GM23248 (cell line): ENCODE measurements around the gene CSNK1A1. TPM values are rescaled to one million over a fixed set of nuclear protein-coding genes. Genes with fewer than 3 reads are reported as not detected.
A peak's percentile ranks its signal among the peaks of the same experiment; 100 is the strongest.

Source experiments
- DNase-seq: peaks from one replicate; pipeline ENCODE4 v3.0.0-alpha.2; 2015
- H2AFZ ChIP-seq: fragments of 200-600 bp; sonication (generic); 2 replicates; pipeline ENCODE4 v1.6.1; 2016; ENCODE audit warnings: antibody characterized with exemption
- H3F3A ChIP-seq: fragments of 200-600 bp; sonication (generic); 2 replicates; pipeline ENCODE4 v1.6.1; 2016; ENCODE audit warnings: mild to moderate bottlenecking, antibody characterized with exemption, mixed run types; ENCODE audit not compliant: insufficient read depth
- H3K27ac ChIP-seq: fragments of 200-600 bp; sonication (generic); 2 replicates; pipeline ENCODE4 v1.5.1; 2016; ENCODE audit warnings: mild to moderate bottlenecking
- H3K27me3 ChIP-seq: fragments of 200-600 bp; sonication (generic); replicated peaks from 2 replicates; pipeline ENCODE4 v1.6.1; 2016; ENCODE audit warnings: mild to moderate bottlenecking; ENCODE audit not compliant: insufficient read depth
- H3K36me3 ChIP-seq: fragments of 200-600 bp; sonication (generic); 2 replicates; pipeline ENCODE4 v1.6.1; 2016; ENCODE audit warnings: low read depth, mild to moderate bottlenecking
- H3K4me1 ChIP-seq: fragments of 200-600 bp; sonication (generic); 2 replicates; pipeline ENCODE4 v1.6.1; 2016; ENCODE audit warnings: mild to moderate bottlenecking; ENCODE audit not compliant: insufficient read depth
- H3K4me2 ChIP-seq: fragments of 200-600 bp; sonication (generic); one replicate; pipeline ENCODE4 v1.6.1; 2016; ENCODE audit warnings: mild to moderate bottlenecking; ENCODE audit not compliant: unreplicated experiment
- H3K4me3 ChIP-seq: fragments of 200-600 bp; sonication (generic); 2 replicates; pipeline ENCODE4 v1.5.1; 2016; ENCODE audit warnings: mild to moderate bottlenecking
- H3K79me2 ChIP-seq: fragments of 200-600 bp; sonication (generic); 2 replicates; pipeline ENCODE4 v1.6.1; 2016; ENCODE audit warnings: mild to moderate bottlenecking; ENCODE audit not compliant: insufficient read depth
- H3K9ac ChIP-seq: fragments of 200-600 bp; sonication (generic); 2 replicates; pipeline ENCODE4 v1.6.1; 2016; ENCODE audit warnings: mild to moderate bottlenecking
- H3K9me2 ChIP-seq: fragments of 200-600 bp; sonication (generic); 2 replicates; pipeline ENCODE4 v1.6.1; 2016; ENCODE audit warnings: mixed run types, mild to moderate bottlenecking, moderate library complexity; ENCODE audit not compliant: insufficient read depth
- H3K9me3 ChIP-seq: fragments of 200-600 bp; sonication (generic); one replicate; pipeline ENCODE4 v1.6.1; 2017; ENCODE audit warnings: low read depth
- H4K20me1 ChIP-seq: fragments of 200-600 bp; sonication (generic); 2 replicates; pipeline ENCODE4 v1.6.0; 2016; ENCODE audit not compliant: insufficient read depth
- EZH2 ChIP-seq: fragments of 200-600 bp; sonication (generic); IDR thresholded peaks from 2 replicates; pipeline ENCODE4 v1.6.1; 2018; ENCODE audit warnings: antibody characterized with exemption, mild to moderate bottlenecking; ENCODE audit not compliant: insufficient read depth, poor library complexity, severe bottlenecking
- EZH2phosphoT487 ChIP-seq: fragments of 200-600 bp; sonication (generic); IDR thresholded peaks from 2 replicates; pipeline ENCODE4 v1.6.1; 2018; ENCODE audit warnings: antibody characterized with exemption, moderate library complexity, mild to moderate bottlenecking, low read depth; ENCODE audit not compliant: insufficient read depth
- WGBS, 2 experiments: methylation state at CpG; one replicate each; pipeline ENCODE4 v1.1.6; 2015 to 2017; ENCODE audit warnings: low lambda C conversion rate in 2 of 2, low coverage in 1 of 2; ENCODE audit errors: missing lambda C conversion rate in 2 of 2; 5-methylcytosine and 5-hydroxymethylcytosine counted together
- in situ Hi-C: fragments of 300-500 bp; cut with MboI; formaldehyde crosslinking; loops from 2 replicates; pipeline ENCODE4 v1.15.0; 2020
- polyA plus RNA-seq: library from polyadenylated mRNA; unstranded; fragments of >200 nt; fragmentation: Nextera tagmentation; extraction: Ambion mirVana; gene quantifications from 2 replicates; pipeline ENCODE4 v1.2.1, GENCODE V29; 2016
- total RNA-seq: library from RNA; depleted of rRNA; stranded (reverse); fragments of >200 nt; shearing (Covaris generic); gene quantifications from 2 replicates; pipeline ENCODE4 v1.2.3, GENCODE V29; 2014; rRNA removed

Gene CSNK1A1
- total and polyA plus RNA-seq, 2 experiments from 2014 or later = 228 to 415 TPM

- H3K4me1 ChIP-seq = peaks cover 18% of the 10 kb centered on the region
- DNase-seq = peak; percentile 84
- H3K4me2 ChIP-seq = no peak overlapping the region
- H3K27me3 ChIP-seq = no peaks in the 10 kb centered on the region
- H3K9me2 ChIP-seq = no peaks in the 10 kb centered on the region
- TF ChIP-seq EZH2 = no peak
- no peak for TF ChIP-seq EZH2phosphoT487
- in situ Hi-C loops = loop anchor here (5.0 kb wide), 1 partner anchor 110 kb away; the partner anchor contains the start of gene CSNK1A1
- no peaks in the 10 kb centered on the region for H3K36me3 ChIP-seq
- no peaks in the 10 kb centered on the region for H4K20me1 ChIP-seq
- peak overlapping the region; percentile 79 for H2AFZ ChIP-seq
- H3F3A ChIP-seq = peaks cover 28% of the 10 kb centered on the region; the same call in 1 of the 2 replicates
- H3K27ac ChIP-seq = peak overlapping the region; percentile 54
- H3K79me2 ChIP-seq = no peaks in the 10 kb centered on the region
- H3K9me3 ChIP-seq = no peaks in the 10 kb centered on the region
- 27 to 33% methylated on average over 16 to 17 of the region's 17 CpGs for WGBS, 2 experiments
- peak overlapping the region; percentile 64 for H3K9ac ChIP-seq
- no peak overlapping the region for H3K4me3 ChIP-seq
These were observed 108.6 kb downstream of the CSNK1A1 start for GRCh38 chr5:149442563-149443182.

Other genes with a start within 250 kb of the CSNK1A1 start
- 26.3 and 27.0 TPM in 2 replicates for gene GRPEL2, start 205.9 kb downstream of the CSNK1A1 start, total RNA-seq
- 17.0 and 19.5 TPM in 2 replicates for gene GRPEL2, start 205.9 kb downstream of the CSNK1A1 start, polyA plus RNA-seq
- 10.7 and 12.6 TPM in 2 replicates for gene PCYOX1L, start 193.4 kb downstream of the CSNK1A1 start, total RNA-seq
- 10.4 and 10.5 TPM in 2 replicates for gene PCYOX1L, start 193.4 kb downstream of the CSNK1A1 start, polyA plus RNA-seq
- not detected in 2 replicates for gene IL17B, start 172.1 kb downstream of the CSNK1A1 start, total RNA-seq
- 0.29 and 0.43 TPM in 2 replicates for gene IL17B, start 172.1 kb downstream of the CSNK1A1 start, polyA plus RNA-seq
- 0.76 and 0.97 TPM in 2 replicates for gene ARHGEF37, start 30.1 kb upstream of the CSNK1A1 start, total RNA-seq
- gene ARHGEF37, start 30.1 kb upstream of the CSNK1A1 start, polyA plus RNA-seq = 0.42 and 0.51 TPM in 2 replicates
- gene PPARGC1B, start 178.9 kb upstream of the CSNK1A1 start, total RNA-seq = under 0.01 TPM in 1 of 2 replicates, not detected in the other
- gene PPARGC1B, start 178.9 kb upstream of the CSNK1A1 start, polyA plus RNA-seq = 0.05 and 0.13 TPM in 2 replicates